ENCODE measurements around the gene JSRP1. TPM values are rescaled to one million over a fixed set of nuclear protein-coding genes. Genes with fewer than 3 reads are reported as not detected.

Gene JSRP1
- total RNA-seq (2014; rRNA removed; shearing (Covaris generic)): 40.1 and 50.2 TPM in 2 replicates

- DNase-seq: peak; percentile 99
- Histone ChIP-seq H3K9me3 (replicated peaks) (no peaks in the 10 kb centered on the region), H3K27me3 (no peaks in the 10 kb centered on the region), H3K36me3 (peaks cover 15% of the 10 kb centered on the region), H3K27ac (peak within 1 kb of the TSS; percentile 96), H3K4me3 (peak within 1 kb of the TSS; percentile 64), H3K4me1 (peaks cover 16% of the 10 kb centered on the region)
Measured at GRCh38 chr19:2255982-2256685, at the start of gene JSRP1. JSRP1 (minus strand) TSS chr19:2256417; CDS start chr19:2255314, 1,103 bp downstream.

- Histone ChIP-seq H3K4me1 (peaks cover 20% of the 10 kb centered on the region), H3K27ac (no peak overlapping the region), H3K4me3 (no peak overlapping the region), H3K27me3 (no peaks in the 10 kb centered on the region), H3K9me3 (replicated peaks) (peaks cover 4% of the 10 kb centered on the region; the same call in 1 of the 2 replicates), H3K36me3 (no peaks in the 10 kb centered on the region)
- DNase-seq: peak in 1 of 2 experiments; percentile 37
Measured at GRCh38 chr19:2305452-2306280, 49.4 kb upstream of the JSRP1 start.

- Histone ChIP-seq H3K36me3 (no peaks in the 10 kb centered on the region), H3K27me3 (no peaks in the 10 kb centered on the region), H3K27ac (peak overlapping the region; percentile 93; the same call in 1 of the 2 replicates), H3K4me3 (no peak overlapping the region), H3K4me1 (peaks cover 9% of the 10 kb centered on the region), H3K9me3 (replicated peaks) (peaks cover 4% of the 10 kb centered on the region; the same call in 1 of the 2 replicates)
- no peak for DNase-seq
Measured at GRCh38 chr19:2303211-2303798, 47.1 kb upstream of the JSRP1 start.

GRCh38 chr19:2302319-2303210, 46.3 kb upstream of the JSRP1 start:
- DNase-seq: peak; percentile 93 to 95
- Histone ChIP-seq H3K36me3 (no peaks in the 10 kb centered on the region), H3K9me3 (replicated peaks) (peaks cover 4% of the 10 kb centered on the region; the same call in 1 of the 2 replicates), H3K27me3 (no peaks in the 10 kb centered on the region), H3K27ac (peak overlapping the region; percentile 93), H3K4me3 (peak overlapping the region; percentile 32), H3K4me1 (peaks cover 9% of the 10 kb centered on the region)

GRCh38 chr19:2300533-2300932, 44.3 kb upstream of the JSRP1 start:
- Histone ChIP-seq H3K4me1 (peaks cover 6% of the 10 kb centered on the region), H3K27ac (no peak overlapping the region), H3K27me3 (no peaks in the 10 kb centered on the region), H3K9me3 (replicated peaks) (peaks cover 4% of the 10 kb centered on the region; the same call in 1 of the 2 replicates), H3K36me3 (no peaks in the 10 kb centered on the region), H3K4me3 (no peak overlapping the region)
- DNase-seq: no peak

GRCh38 chr19:2296141-2296540, 39.9 kb upstream of the JSRP1 start:
- DNase-seq: no peak
- Histone ChIP-seq H3K4me1 (no peaks in the 10 kb centered on the region), H3K36me3 (no peaks in the 10 kb centered on the region), H3K27me3 (no peaks in the 10 kb centered on the region), H3K4me3 (no peak overlapping the region), H3K9me3 (replicated peaks) (no peaks in the 10 kb centered on the region), H3K27ac (no peak overlapping the region)

GRCh38 chr19:2294687-2295335, 38.6 kb upstream of the JSRP1 start:
- no peak overlapping the region for H3K27ac ChIP-seq
- H3K36me3 ChIP-seq: no peaks in the 10 kb centered on the region
- H3K4me1 ChIP-seq: no peaks in the 10 kb centered on the region
- peak overlapping the region; percentile 37 for H3K4me3 ChIP-seq
- no peaks in the 10 kb centered on the region for H3K27me3 ChIP-seq
- DNase-seq: peak; percentile 52 to 54
- H3K9me3 ChIP-seq (replicated peaks): no peaks in the 10 kb centered on the region

- DNase-seq: no peak
- H3K27me3 ChIP-seq: no peaks in the 10 kb centered on the region; the same call in 1 of the 2 replicates
- H3K27ac ChIP-seq: no peak overlapping the region
- H3K36me3 ChIP-seq: no peaks in the 10 kb centered on the region
- H3K4me1 ChIP-seq: no peaks in the 10 kb centered on the region
- no peaks in the 10 kb centered on the region for H3K9me3 ChIP-seq (replicated peaks)
- H3K4me3 ChIP-seq: no peak overlapping the region
Measured at GRCh38 chr19:2291185-2291751, 35.1 kb upstream of the JSRP1 start.

GRCh38 chr19:2290441-2291184, 34.4 kb upstream of the JSRP1 start:
- no peaks in the 10 kb centered on the region; the same call in 1 of the 2 replicates for H3K27me3 ChIP-seq
- H3K9me3 ChIP-seq (replicated peaks): no peaks in the 10 kb centered on the region
- DNase-seq: no peak
- H3K36me3 ChIP-seq: no peaks in the 10 kb centered on the region
- no peak overlapping the region for H3K4me3 ChIP-seq
- no peaks in the 10 kb centered on the region for H3K4me1 ChIP-seq
- H3K27ac ChIP-seq: no peak overlapping the region

- H3K4me3 ChIP-seq: no peak overlapping the region
Measured at GRCh38 chr19:2289714-2290435, 33.7 kb upstream of the JSRP1 start.

GRCh38 chr19:2288818-2289713, 32.8 kb upstream of the JSRP1 start:
- no peak overlapping the region for H3K4me3 ChIP-seq
- no peaks in the 10 kb centered on the region for H3K9me3 ChIP-seq (replicated peaks)
- H3K27me3 ChIP-seq: no peaks in the 10 kb centered on the region; the same call in 1 of the 2 replicates
- H3K4me1 ChIP-seq: no peaks in the 10 kb centered on the region
- H3K27ac ChIP-seq: no peak overlapping the region
- DNase-seq: no peak
- no peaks in the 10 kb centered on the region for H3K36me3 ChIP-seq

More at GRCh38 chr19:2289714-2290435, 33.7 kb upstream of the JSRP1 start:
- DNase-seq: no peak
- Histone ChIP-seq H3K36me3 (no peaks in the 10 kb centered on the region), H3K27me3 (no peaks in the 10 kb centered on the region; the same call in 1 of the 2 replicates), H3K27ac (no peak overlapping the region), H3K9me3 (replicated peaks) (no peaks in the 10 kb centered on the region), H3K4me1 (no peaks in the 10 kb centered on the region)
